Brain microvascular endothelial cell (primary cell): ENCODE measurements around the gene YDJC.
A peak's percentile ranks its signal among the peaks of the same experiment; 100 is the strongest.

Experiments
- DNase-seq: peaks from one replicate; pipeline ENCODE4 v3.0.0-alpha.2; 2020
- H3K27ac ChIP-seq: fragments of 250-450 bp; sonication (Bioruptor Pico); 2 replicates; pipeline ENCODE4 v1.5.1; 2020; ENCODE audit warnings: mild to moderate bottlenecking, moderate library complexity
- H3K27me3 ChIP-seq: fragments of 250-450 bp; sonication (Bioruptor Pico); replicated peaks from 2 replicates; pipeline ENCODE4 v1.5.1; 2020; ENCODE audit warnings: mild to moderate bottlenecking
- H3K36me3 ChIP-seq: fragments of 250-450 bp; sonication (Bioruptor Pico); replicated peaks from 2 replicates; pipeline ENCODE4 v1.5.1; 2020; ENCODE audit warnings: mild to moderate bottlenecking
- H3K4me3 ChIP-seq: 2 replicates; pipeline ENCODE4 v1.5.1; 2011; ENCODE audit warnings: low read depth, mild to moderate bottlenecking, control low read depth, low read length, moderate library complexity
- in situ Hi-C: cut with HindIII; loops from 2 replicates; pipeline ENCODE4 v1.10.0; 2017; ENCODE audit warnings: low sequenced_read_pairs, low pct_ligation_motif_present
- TF ChIP-seq, protein P1 (sequence below): IDR thresholded peaks from 2 replicates; pipeline ENCODE4 v1.5.1; 2011; ENCODE audit warnings: low read depth, mild to moderate bottlenecking, moderate library complexity, low read length, control low read depth, inconsistent platforms; ENCODE audit errors: missing control alignments

Gene YDJC

DNA sequence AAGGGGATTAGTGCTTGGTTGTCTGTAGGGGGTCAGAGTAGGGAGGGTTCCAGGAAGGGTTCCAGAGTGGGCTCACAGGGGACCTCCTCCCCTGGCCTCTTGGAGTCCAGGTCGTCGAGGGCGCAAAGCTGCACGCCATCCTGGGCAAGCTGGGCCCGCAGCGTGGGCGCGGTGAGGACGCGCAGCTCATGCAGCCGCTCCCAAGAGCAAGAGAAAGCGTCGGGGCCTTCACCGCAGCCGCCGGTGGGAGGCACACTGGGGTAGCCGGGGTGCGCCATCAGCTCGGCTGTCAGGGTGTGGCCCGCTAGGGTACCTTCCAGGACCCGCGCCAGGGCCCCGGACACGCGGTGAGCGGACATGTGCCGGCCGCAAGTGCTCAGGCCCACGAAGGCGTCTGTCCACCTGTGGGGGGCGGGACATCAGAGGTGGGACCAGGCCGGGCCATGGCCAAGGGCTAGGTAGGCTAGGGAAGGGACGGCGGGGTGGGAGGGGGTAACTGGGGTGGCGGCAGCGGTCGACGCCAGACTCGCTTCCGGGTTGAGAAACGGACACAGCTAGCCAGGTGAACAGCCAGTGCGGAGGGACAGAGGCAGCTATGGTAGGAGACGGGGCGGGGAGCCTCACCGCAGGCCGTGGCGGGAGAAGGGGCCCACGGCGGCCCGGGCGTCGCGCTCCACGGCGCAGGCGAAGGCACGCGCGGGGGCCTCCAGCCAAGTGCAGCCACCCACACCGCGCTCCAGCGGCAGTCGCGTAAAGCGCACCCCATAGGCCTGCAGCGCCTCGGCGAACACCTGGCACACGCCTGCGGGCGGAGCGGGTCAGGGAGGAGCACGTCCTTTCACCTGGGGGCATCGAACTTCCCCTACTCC lies 1.2 kb downstream of the YDJC start:
- Histone ChIP-seq H3K4me3 (peak overlapping the region; percentile 84), H3K27me3 (no peaks in the 10 kb centered on the region), H3K27ac (peak overlapping the region; percentile 74), H3K36me3 (peaks cover 30% of the 10 kb centered on the region)
- in situ Hi-C loops, result no loop called here
- TF ChIP-seq, protein P1, sequence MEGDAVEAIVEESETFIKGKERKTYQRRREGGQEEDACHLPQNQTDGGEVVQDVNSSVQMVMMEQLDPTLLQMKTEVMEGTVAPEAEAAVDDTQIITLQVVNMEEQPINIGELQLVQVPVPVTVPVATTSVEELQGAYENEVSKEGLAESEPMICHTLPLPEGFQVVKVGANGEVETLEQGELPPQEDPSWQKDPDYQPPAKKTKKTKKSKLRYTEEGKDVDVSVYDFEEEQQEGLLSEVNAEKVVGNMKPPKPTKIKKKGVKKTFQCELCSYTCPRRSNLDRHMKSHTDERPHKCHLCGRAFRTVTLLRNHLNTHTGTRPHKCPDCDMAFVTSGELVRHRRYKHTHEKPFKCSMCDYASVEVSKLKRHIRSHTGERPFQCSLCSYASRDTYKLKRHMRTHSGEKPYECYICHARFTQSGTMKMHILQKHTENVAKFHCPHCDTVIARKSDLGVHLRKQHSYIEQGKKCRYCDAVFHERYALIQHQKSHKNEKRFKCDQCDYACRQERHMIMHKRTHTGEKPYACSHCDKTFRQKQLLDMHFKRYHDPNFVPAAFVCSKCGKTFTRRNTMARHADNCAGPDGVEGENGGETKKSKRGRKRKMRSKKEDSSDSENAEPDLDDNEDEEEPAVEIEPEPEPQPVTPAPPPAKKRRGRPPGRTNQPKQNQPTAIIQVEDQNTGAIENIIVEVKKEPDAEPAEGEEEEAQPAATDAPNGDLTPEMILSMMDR, result no peak
- DNase-seq, result no peak

DNA sequence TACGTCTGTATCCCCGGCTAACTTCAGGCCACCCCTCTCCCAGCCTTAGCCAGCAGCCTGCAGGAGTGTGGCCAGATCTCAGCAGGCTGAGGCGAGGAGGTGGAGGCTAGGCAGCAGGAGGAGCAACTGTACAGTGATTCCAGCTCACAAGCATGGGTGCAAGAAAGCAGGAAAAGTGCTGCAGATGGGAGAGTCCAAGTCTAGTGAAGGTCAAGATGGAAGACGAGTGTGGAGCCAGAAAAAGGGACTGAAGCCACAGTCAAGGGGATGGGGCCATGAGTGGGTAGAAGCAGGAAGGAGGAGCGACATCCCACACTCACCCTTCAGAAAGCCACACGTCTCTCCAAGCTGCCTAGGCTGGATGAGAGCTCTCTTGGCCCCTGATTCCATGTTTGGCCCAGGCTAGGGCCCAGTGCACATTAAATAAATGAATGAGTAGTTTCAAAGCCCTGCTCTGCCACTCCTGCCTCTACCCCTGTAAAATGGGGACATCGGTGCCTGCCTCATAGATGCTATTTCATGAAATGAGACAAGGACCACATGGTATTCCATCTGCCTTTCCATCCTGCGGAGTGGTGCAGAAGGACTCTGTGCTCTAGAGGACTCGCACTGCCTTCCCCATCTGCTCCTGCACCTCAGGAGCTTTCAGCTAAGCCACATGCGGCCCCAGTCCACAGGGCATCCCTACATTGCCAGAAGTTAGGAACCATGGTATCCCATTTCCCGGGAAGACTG lies 2.9 kb downstream of the YDJC start:
- in situ Hi-C loops, result no loop called here
- TF ChIP-seq, protein P1, result no peak

DNA sequence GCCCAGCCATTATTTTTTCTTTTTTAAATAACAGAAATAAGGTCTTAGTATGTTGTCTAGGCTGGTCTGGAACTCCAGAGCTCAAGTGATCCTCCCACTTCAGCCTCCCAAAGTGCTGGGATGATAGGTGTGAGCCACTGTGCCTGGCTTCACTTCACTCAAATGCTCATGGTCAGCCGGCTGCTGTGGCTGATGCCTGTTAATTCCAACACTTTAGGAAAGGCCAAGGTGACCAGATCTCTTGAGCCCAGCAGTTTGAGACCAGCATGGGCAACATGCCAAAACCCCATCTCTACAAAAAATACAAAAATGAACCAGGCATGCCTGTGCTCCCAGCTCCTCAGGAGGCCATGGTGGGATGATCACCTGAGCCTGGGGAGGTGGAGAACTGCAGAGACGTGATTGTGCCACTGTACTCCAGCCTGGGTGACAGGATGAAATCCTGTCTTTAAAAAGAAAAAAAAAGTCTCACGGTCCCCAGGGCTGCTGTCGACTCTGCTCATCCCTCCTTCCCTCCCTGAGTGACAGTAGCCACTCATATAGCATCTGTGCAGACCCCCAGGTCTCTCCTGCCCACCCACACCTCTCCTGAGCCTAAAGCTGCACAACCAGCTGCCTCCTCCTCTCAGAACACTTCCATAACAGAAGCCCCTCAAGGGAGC lies 3.6 kb downstream of the YDJC start:
- TF ChIP-seq, protein P1, result no peak
- Histone ChIP-seq H3K27me3 (no peaks in the 10 kb centered on the region), H3K36me3 (peaks cover 42% of the 10 kb centered on the region), H3K27ac (no peak overlapping the region), H3K4me3 (no peak overlapping the region)
- in situ Hi-C loops, result no loop called here
- no peak for DNase-seq

More for the DNA sequence above, 2.9 kb downstream of the YDJC start:
- Histone ChIP-seq H3K36me3 (peaks cover 40% of the 10 kb centered on the region), H3K27ac (no peak overlapping the region), H3K27me3 (no peaks in the 10 kb centered on the region), H3K4me3 (no peak overlapping the region)
- no peak for DNase-seq

DNA sequence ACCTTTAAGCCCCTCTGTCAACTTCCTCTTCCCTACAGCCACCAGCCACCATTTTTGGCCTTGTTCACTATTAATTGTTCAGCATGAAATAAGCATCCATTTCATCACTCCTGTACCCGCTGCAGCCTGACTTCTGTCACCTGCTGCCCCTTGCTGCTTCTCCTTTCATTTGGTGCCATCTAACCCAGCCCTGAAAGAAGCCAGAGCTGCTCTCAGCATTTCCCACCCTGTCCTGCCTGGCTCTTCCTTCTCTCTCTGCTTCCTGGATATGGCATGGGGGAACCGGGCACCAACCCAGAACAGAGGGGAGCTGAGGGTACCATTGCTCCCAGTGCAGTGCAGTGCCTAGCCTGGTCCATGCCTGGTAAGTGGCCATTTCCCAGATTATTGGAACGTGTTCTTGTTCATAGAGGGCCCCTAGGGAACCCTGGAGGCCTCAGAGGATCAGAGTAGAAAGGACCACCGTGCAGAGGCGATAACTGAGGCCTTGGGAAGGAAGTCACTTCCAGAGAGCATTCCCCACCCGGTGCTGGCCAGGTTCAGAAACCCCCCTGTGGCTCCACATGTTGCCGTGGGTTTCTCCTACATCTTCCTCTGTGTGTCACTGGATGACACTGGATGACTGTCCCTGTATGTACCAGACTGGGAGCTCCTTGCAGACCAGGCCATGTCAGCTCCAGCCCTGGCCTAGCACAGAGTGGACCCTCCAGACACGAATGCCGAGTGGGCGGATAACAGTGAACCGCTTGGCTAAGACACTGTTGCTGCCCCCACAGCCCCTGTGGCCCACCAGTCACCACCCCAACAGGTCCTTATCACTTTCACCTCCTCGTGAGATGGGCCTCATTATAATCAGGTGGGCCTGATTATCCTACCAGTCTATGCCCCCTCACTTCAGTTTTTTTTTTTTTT lies 4.7 kb downstream of the YDJC start:
- in situ Hi-C loops, result no loop called here
- no peaks in the 10 kb centered on the region for H3K27me3 ChIP-seq
- no peak overlapping the region for H3K27ac ChIP-seq
- DNase-seq, result no peak
- H3K4me3 ChIP-seq, result no peak overlapping the region
- H3K36me3 ChIP-seq, result peaks cover 50% of the 10 kb centered on the region
- TF ChIP-seq, protein P1, result no peak
